Epithelial cell of prostate (primary cell): Measurements from ENCODE around the gene COL20A1.

Source experiments
- DNase-seq: peaks from one replicate; pipeline ENCODE4 v3.0.0-alpha.2; 2011; ENCODE audit warnings: low read depth, low spot score
- H3K27ac ChIP-seq: fragments of 450-650 bp; 2 replicates; pipeline ENCODE4 v1.5.1; 2017; ENCODE audit warnings: mild to moderate bottlenecking

The COL20A1 gene

GRCh38 chr20:63276956-63277355 is 16.0 kb upstream of the COL20A1 start:
- H3K27ac ChIP-seq, result no peak overlapping the region
- DNase-seq, result no peak

- no peak overlapping the region for H3K27ac ChIP-seq
- no peak for DNase-seq
Measured at GRCh38 chr20:63277466-63278272, 15.3 kb upstream of the COL20A1 start.

GRCh38 chr20:63278661-63279060 is 14.3 kb upstream of the COL20A1 start:
- H3K27ac ChIP-seq, result no peak overlapping the region
- no peak for DNase-seq

- no peak overlapping the region for H3K27ac ChIP-seq
- DNase-seq, result no peak
Measured at GRCh38 chr20:63279931-63280330, 13.1 kb upstream of the COL20A1 start.

- DNase-seq, result no peak
- H3K27ac ChIP-seq, result no peak overlapping the region
Measured at GRCh38 chr20:63280371-63280770, 12.6 kb upstream of the COL20A1 start.

GRCh38 chr20:63280929-63281545 is 11.9 kb upstream of the COL20A1 start:
- H3K27ac ChIP-seq, result no peak overlapping the region
- DNase-seq, result no peak

GRCh38 chr20:63281742-63282665 is 11.0 kb upstream of the COL20A1 start:
- no peak for DNase-seq
- no peak overlapping the region for H3K27ac ChIP-seq

- no peak overlapping the region for H3K27ac ChIP-seq
- DNase-seq, result no peak
Measured at GRCh38 chr20:63282946-63283345, 10.0 kb upstream of the COL20A1 start.

GRCh38 chr20:63283397-63284082 is 9.4 kb upstream of the COL20A1 start:
- DNase-seq, result no peak
- no peak overlapping the region for H3K27ac ChIP-seq

GRCh38 chr20:63284083-63284440 is 8.9 kb upstream of the COL20A1 start:
- no peak overlapping the region for H3K27ac ChIP-seq
- no peak for DNase-seq

- H3K27ac ChIP-seq, result no peak overlapping the region
- no peak for DNase-seq
Measured at GRCh38 chr20:63284544-63284949, 8.4 kb upstream of the COL20A1 start.

GRCh38 chr20:63284981-63285524 is 7.9 kb upstream of the COL20A1 start:
- DNase-seq, result no peak
- no peak overlapping the region for H3K27ac ChIP-seq

GRCh38 chr20:63285636-63286615 is 7.1 kb upstream of the COL20A1 start:
- no peak for DNase-seq
- H3K27ac ChIP-seq, result no peak overlapping the region

- DNase-seq, result no peak
- H3K27ac ChIP-seq, result no peak overlapping the region
Measured at GRCh38 chr20:63286781-63287696, 5.9 kb upstream of the COL20A1 start.

- no peak for DNase-seq
- H3K27ac ChIP-seq, result no peak overlapping the region
Measured at GRCh38 chr20:63287697-63288580, 5.0 kb upstream of the COL20A1 start.

GRCh38 chr20:63288581-63289251 is 4.3 kb upstream of the COL20A1 start:
- no peak overlapping the region for H3K27ac ChIP-seq
- DNase-seq, result no peak
